HUES64 (cell line): ENCODE measurements around the gene ANKRD39.
A peak's percentile ranks its signal among the peaks of the same experiment; 100 is the strongest.
"Not testable (repeated sequence)": the region's sequence is repeated elsewhere in the genome, so short reads cannot be mapped to it uniquely, and the experiment has no call there.

Source experiments
- H3K27ac ChIP-seq: 2 replicates; pipeline ENCODE4 v1.7.0; 2013; ENCODE audit warnings: low read depth, low read length, inconsistent platforms
- H3K27me3 ChIP-seq: 2 replicates; pipeline ENCODE4 v1.6.1; 2013; ENCODE audit warnings: mild to moderate bottlenecking, low read length; ENCODE audit not compliant: insufficient read depth
- H3K36me3 ChIP-seq: 2 replicates; pipeline ENCODE4 v1.6.1; 2013; ENCODE audit warnings: mild to moderate bottlenecking, low read length; ENCODE audit not compliant: insufficient read depth
- H3K4me1 ChIP-seq: 2 replicates; pipeline ENCODE4 v1.6.1; 2013; ENCODE audit warnings: mild to moderate bottlenecking, low read length, moderate library complexity; ENCODE audit not compliant: insufficient read depth
- H3K4me3 ChIP-seq: 2 replicates; pipeline ENCODE4 v1.5.1; 2013; ENCODE audit warnings: mild to moderate bottlenecking, low read length, moderate library complexity
- H3K9ac ChIP-seq: 2 replicates; pipeline ENCODE4 v1.6.1; 2013; ENCODE audit warnings: mild to moderate bottlenecking, low read depth, low read length
- H3K9me3 ChIP-seq: 2 replicates; pipeline ENCODE4 v1.6.1; 2013; ENCODE audit warnings: low read depth, low read length; ENCODE audit not compliant: insufficient read depth
- WGBS: fragments of 150-250, 120-280 bp; methylation state at CpG from one replicate; pipeline ENCODE4 v1.1.7; 2013; ENCODE audit warnings: missing lambda C conversion rate; 5-methylcytosine and 5-hydroxymethylcytosine counted together

ANKRD39 gene

DNA sequence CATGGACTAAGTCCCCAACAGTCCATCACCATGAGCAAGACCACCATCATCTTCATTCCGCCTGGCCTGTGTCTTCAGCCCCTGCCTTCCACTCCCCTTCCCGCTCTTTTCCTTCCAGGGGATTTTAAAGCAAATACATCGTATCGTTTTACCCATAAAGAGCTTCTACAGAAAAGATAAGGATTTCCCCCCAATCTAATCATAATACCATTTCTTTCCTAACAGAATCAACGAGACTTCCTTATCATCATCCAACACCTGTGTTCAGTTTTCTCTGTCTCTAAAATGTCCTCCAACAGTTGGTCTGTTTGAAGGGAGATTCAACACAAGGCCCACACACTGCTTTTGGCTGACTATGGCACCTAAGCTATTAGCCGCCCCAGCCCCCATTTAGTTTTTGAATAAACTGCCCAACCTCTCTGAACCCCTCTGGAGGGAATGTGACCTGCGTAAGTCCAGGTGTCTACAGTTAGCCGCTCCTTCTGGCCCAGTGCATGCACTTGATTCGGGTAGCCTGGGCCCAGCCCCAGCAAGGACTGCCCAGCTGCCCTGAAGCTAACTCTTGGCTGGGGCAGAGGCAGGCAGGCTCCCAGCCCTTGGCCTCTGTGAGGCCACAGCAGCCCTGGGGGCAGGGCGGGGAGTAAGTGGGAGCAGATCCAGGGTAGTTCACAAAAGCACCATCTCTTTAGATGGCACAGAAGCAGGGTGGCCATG, 37.4 kb upstream of the ANKRD39 start:
- Histone ChIP-seq H3K27me3 (no peaks in the 10 kb centered on the region), H3K9ac (no peak overlapping the region), H3K27ac (no peak overlapping the region), H3K4me3 (no peak overlapping the region), H3K36me3 (no peaks in the 10 kb centered on the region), H3K4me1 (peaks cover 26% of the 10 kb centered on the region), H3K9me3 (no peaks in the 10 kb centered on the region)
- 88% methylated on average over 10 of the region's 10 CpGs for WGBS

DNA sequence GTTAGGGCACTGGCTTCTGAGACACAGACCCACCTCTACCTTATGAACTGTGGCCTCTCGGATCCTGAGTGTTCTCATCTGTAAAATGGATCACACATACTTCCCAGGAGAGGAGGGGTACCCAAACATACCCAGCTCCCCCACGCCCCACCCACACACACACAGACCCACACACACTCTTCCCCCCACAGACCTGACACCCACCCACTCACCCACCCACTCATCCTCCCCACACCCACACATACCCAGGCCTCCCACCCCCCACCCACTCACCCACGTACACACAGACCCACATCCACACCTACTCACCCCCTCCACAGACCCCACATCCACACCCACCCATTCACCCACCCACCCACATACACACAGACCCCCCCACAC, 36.3 kb upstream of the ANKRD39 start:
- no peak overlapping the region for H3K9ac ChIP-seq
- H3K4me1 ChIP-seq: peaks cover 26% of the 10 kb centered on the region
- H3K27ac ChIP-seq: no peak overlapping the region
- H3K9me3 ChIP-seq: no peaks in the 10 kb centered on the region
- H3K27me3 ChIP-seq: no peaks in the 10 kb centered on the region
- H3K4me3 ChIP-seq: no peak overlapping the region
- H3K36me3 ChIP-seq: no peaks in the 10 kb centered on the region
- WGBS: 94% methylated on average over 2 of the region's 3 CpGs

DNA sequence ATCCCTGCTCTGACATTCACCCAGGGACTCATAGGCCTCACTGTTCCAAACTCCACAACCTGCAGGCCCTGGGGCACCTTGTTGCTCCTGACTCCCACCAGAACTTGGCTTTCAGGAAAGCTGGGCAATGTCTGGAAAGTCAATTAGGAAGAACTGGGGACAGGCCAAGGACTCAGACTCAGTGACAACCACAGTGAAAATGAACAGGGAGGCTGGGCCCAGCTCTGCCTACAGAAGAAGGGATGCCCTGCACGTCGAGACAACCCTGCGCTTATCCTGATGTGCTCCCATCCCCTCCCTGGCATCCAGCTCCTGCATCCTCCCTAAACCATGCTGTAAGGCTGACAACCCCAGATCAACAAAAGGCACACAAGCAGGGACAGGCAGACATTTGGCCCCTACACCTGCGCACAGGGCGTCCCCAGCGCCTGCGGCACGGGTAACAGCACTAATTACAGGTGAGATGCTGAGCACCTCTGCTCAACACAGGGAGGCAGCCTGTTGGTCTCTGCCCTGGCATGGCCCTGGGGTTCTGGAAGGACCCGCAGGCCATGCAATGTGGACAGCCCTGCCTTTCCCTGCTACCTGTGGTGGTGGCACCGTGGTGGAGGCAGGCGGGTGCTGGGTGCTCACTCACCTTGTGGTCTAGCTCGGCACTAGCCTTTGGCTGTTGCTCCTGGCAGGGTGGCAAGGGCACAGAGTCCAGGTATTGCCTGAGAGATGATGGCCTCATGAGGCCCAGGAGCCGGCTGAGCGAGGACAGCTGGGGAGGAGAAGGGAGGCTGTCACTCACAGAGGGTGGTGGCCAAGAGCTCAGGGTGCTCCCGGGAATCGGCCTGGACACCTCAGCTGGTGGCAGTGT, 35.7 kb upstream of the ANKRD39 start:
- H3K4me3 ChIP-seq: no peak overlapping the region
- H3K4me1 ChIP-seq: peaks cover 26% of the 10 kb centered on the region
- 94% methylated on average over 16 of the region's 16 CpGs for WGBS
- H3K9ac ChIP-seq: no peak overlapping the region
- no peaks in the 10 kb centered on the region for H3K9me3 ChIP-seq
- H3K27me3 ChIP-seq: no peaks in the 10 kb centered on the region
- H3K27ac ChIP-seq: no peak overlapping the region
- no peaks in the 10 kb centered on the region for H3K36me3 ChIP-seq

DNA sequence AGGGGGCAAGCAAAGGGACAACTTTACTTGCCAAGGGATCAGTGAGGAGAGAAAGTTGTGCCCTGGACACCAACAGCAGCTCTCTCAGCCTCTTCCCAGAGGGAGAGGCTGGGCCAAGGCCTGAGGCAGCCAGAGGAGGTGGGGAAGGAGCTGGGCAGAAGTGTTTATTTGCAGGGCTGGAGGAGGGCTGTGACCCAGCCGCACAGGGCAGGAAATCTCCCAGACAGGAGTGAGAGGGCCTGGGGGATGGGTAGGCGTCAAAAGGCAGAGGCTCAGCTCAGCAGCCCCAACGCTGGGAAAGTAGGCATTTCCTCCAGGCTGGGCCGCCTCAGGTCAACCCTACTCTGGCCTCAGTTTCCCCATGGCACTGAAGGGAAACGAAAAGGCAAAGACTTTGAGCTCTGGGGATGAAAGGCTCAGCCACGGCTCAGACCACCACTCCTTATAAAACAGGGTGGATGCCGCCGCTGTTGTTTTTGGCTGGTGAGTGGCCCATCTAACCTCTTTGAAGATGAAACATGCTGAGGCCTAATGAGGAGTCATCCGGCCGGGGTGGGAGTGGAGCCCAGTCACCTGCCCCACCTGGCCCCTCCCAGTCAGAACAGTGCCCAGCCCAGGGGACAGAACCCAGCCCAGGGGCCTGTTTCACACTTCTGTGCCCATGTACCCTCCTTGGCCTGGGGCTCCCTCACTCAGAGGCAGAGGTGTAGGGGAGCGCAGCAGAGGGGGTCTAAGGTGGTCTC, 33.9 kb upstream of the ANKRD39 start:
- 68% methylated on average over 11 of the region's 11 CpGs for WGBS
- H3K4me3 ChIP-seq: no peak overlapping the region
- H3K9ac ChIP-seq: no peak overlapping the region
- H3K4me1 ChIP-seq: peaks cover 36% of the 10 kb centered on the region
- H3K27ac ChIP-seq: 0 out of 2 replicates have a peak overlapping the region, but pooled peaks have one; percentile 5
- H3K9me3 ChIP-seq: no peaks in the 10 kb centered on the region
- no peaks in the 10 kb centered on the region for H3K36me3 ChIP-seq
- H3K27me3 ChIP-seq: no peaks in the 10 kb centered on the region

DNA sequence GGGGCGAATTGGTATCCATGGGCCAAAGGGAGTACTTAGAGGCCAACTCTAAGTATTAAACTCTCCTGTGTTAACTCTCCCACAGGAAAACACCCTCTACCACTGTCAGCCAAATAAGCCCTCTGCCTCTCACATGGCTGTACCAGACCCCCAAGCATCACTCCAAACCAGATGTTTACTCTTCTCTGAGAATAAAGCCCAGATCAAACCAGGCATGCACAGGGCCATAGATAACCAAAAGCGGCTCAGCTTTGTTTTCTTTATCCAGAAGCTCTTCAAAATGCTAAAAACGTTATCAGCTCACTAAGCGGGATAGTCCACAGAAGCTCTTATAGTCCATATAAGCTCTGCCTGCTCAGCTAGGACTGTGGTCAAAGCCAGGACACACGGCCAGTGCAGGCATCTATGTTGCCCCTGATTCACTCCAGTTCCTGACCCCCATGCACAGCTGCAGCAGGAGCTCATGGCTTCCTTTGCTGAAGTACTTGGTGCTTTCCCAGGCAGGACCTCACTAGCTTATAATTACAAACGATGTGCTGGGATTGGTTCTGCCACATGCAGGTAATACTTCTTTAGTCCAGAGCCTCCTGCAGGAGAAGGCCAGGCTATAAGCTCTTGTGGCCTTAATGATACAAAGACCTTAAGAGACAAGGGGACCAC, 33.0 kb upstream of the ANKRD39 start:
- Histone ChIP-seq H3K9me3 (no peaks in the 10 kb centered on the region), H3K27me3 (no peaks in the 10 kb centered on the region), H3K4me3 (no peak overlapping the region), H3K9ac (no peak overlapping the region), H3K4me1 (peaks cover 30% of the 10 kb centered on the region), H3K27ac (0 out of 2 replicates have a peak overlapping the region, but pooled peaks have one; percentile 5), H3K36me3 (no peaks in the 10 kb centered on the region)
- 77% methylated on average over 6 of the region's 6 CpGs for WGBS

DNA sequence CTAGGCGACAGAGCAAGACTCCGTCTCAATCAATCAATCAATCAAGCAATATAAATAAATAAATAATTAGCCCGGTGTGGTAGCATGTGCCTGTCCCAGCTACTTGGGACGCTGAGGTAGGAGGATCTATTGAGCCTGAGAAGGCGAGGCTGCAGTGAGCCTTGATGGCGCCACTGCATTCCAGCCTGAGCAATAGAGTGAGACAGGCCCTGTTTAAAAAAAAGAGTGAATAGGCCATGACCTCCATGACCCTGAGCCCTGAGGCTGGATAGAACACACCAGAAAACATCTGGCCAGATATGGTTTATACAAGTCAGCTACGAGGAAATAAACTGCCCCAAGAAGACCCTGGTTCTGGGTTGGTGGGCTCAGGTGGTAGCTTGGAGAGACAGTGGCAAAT, 32.4 kb upstream of the ANKRD39 start:
- WGBS: 88% methylated on average over 6 of the region's 7 CpGs
- Histone ChIP-seq H3K4me3 (no peak overlapping the region), H3K36me3 (no peaks in the 10 kb centered on the region)

DNA sequence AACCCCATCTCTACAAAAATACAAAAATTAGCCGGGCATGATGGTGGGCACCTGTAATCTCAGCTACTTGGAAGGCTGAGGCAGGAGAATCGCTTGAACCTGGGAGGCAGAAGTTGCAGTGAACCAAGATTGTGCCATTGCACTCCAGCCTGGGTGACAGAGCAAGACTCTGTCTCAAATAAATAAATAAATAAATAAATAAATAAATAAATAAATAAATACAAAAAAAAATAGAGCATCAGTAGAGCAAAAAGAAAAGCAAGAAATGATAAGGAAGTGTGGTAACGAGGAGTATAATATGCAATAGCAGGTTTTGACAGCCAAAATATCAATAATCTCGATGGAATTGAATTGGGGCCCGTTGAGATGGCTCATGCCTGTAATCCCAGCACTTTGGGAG, 31.7 kb upstream of the ANKRD39 start:
- WGBS: 93% methylated on average over 5 of the region's 5 CpGs
- not testable (repeated sequence) for H3K9ac ChIP-seq, H3K9me3 ChIP-seq, H3K4me3 ChIP-seq, H3K27me3 ChIP-seq, H3K36me3 ChIP-seq, H3K27ac ChIP-seq
- H3K4me1 ChIP-seq: peaks cover 21% of the 10 kb centered on the region

More for the DNA sequence above, 32.4 kb upstream of the ANKRD39 start:
- Histone ChIP-seq H3K9me3 (no peaks in the 10 kb centered on the region), H3K4me1 (peaks cover 24% of the 10 kb centered on the region), H3K27ac (no peak overlapping the region), H3K27me3 (no peaks in the 10 kb centered on the region), H3K9ac (no peak overlapping the region)

DNA sequence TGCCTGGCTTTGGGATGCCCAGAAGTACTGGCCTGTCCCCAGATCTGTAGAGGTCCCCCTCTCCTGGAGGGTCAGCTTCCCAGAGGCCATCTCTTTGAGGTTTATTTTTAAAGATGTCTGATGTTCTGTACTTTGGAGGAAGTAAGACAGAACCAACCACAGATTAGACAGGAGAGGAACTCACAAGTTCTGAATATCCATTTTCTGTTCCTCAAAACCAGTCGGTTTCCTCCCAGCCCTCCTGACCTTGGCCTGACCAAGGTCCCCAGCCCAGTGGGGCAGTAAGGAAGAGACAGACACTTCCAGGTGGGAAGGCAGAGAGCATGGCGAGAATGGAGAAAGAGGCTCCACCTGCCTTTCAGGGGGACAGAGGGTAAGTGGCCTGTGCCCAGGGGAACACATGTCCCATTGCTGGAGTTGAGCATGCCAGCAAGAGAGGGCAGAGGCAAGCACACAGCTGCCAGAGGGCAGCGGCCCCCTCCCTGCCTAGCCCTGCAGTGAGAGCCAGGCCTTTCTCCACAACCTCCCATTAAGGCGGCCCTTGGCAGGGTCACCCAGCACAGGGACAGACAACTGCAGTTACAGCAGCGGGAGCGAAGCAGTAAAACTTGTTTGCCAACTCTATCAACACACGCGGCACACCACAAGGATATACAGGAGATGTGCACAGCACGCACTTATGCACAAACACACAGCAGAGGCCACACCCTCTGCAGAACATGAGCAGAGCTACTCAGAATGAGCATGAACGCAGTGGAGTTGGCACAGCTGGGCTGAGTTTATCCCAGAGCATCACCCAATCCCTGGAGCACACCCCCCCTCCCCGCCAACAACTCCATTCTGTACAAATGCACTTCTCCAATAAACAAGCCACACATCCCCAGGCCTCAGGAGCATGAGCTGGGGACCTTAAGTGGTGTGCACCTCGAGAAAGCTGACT, 30.5 kb upstream of the ANKRD39 start:
- WGBS: 92% methylated on average over 12 of the region's 12 CpGs
- Histone ChIP-seq H3K4me3 (no peak overlapping the region), H3K27me3 (no peaks in the 10 kb centered on the region), H3K9ac (no peak overlapping the region), H3K27ac (no peak overlapping the region), H3K4me1 (peaks cover 21% of the 10 kb centered on the region), H3K36me3 (no peaks in the 10 kb centered on the region), H3K9me3 (no peaks in the 10 kb centered on the region)

DNA sequence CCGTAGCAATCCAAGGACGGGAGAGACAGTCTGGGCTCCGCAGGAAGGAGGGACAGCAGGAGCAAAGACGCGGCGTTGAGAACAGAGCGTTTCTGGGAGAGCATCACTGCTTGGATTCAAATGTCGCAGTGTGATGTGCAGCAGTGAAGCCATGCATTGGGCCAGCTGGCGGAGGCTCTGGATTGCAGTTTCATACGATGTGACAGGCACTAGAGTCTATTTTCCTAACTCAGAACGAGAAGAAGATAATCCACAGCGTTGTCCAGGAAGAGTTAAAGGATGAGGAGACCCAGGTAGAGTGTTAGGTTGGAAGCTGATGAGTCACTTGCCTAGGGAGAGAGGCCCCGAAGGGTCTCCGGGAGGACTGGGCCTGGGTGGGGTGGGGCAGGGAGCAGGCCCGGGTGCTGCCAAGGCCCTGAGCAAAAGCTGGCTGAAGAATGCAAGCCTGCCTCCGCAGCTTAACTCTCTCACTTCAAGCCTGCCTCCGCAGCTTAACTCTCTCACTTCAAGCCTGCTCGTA, 29.7 kb upstream of the ANKRD39 start:
- H3K36me3 ChIP-seq: no peaks in the 10 kb centered on the region
- H3K9ac ChIP-seq: no peak overlapping the region
- WGBS: 77% methylated on average over 18 of the region's 18 CpGs
- no peaks in the 10 kb centered on the region for H3K27me3 ChIP-seq
- no peak overlapping the region for H3K27ac ChIP-seq
- peaks cover 28% of the 10 kb centered on the region for H3K4me1 ChIP-seq
- H3K9me3 ChIP-seq: no peaks in the 10 kb centered on the region
- H3K4me3 ChIP-seq: no peak overlapping the region
